Stimulated activated CD4-positive, alpha-beta T cell treated with anti-CD3 and anti-CD28 coated beads, Interleukin-1b, Interleukin-23, amount 100 ng/mL, for 48 hours (primary cell): Measurements from ENCODE around the gene DCST2.
"Not testable (repeated sequence)": the region's sequence is repeated elsewhere in the genome, so short reads cannot be mapped to it uniquely, and the experiment has no call there.

Source experiments
- DNase-seq: peaks from one replicate; pipeline ENCODE4 v3.0.0-alpha.2; 2020

DCST2 gene

DNA sequence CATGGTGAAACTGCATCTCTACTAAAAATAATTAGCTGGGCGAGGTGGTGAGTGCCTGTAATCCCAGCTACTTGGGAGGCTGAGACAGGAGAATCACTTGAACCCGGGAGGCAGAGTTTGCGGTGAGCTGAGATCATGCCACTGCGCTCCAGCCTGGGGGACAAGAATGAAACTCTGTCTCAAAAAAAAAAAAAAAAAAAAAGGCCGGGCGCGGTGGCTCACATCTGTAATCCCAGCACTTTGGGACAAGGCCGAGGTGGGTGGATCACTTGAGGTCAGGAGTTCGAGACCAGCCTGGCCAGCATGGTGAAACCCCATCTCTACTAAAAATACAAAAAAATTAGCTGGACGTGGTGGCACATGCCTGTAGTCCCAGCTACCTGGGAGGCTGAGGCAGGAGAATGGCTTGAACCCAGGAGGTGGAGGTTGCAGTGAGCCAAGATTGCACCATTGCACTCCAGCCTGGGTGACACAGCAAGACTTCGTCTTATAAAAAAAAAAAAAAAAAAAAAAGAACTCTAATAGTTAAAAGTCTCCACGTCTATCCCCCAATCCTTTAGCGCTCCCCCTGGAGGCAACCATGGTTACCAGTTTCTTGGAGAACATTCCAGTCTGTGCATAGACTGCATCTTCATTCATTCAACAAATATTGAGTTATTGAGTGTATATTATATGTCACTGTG, 38.1 kb downstream of the DCST2 start:
- DNase-seq, result not testable (repeated sequence)

DNA sequence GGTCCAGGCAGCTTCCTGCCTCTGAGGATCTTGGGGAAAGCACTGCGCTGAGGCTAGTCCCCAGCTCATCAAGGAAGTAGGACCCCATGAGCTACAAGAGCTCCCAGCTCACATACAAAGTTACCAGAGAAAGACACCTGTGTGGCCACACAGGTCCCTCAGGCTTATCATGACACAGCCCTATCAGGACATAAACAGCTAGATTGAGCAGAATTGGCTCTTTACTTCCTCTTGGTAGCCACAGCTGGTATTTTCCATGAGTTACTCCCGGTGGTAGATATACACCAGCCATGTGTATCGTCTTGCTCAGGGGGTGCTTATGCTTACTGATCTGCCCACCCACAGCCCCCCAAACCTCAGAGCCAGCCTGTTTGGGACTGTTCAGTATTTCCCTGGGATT, 39.0 kb downstream of the DCST2 start:
- DNase-seq, result no peak

DNA sequence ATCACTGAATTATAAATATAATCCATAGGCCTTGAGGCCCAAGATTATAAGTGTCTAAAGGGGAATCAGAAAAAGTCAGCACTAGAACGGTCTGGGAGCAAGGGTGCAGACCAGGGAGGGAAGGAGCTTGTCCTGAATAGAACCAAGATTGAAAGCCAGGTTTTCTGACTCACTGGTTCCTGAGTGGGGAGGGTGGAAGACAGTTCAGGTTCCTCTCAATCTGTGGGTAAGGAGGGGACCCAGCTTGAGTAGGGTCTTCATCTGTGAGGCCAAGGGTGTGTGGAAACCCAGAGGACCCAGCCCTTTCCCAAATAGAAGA, 39.4 kb downstream of the DCST2 start:
- no peak for DNase-seq

DNA sequence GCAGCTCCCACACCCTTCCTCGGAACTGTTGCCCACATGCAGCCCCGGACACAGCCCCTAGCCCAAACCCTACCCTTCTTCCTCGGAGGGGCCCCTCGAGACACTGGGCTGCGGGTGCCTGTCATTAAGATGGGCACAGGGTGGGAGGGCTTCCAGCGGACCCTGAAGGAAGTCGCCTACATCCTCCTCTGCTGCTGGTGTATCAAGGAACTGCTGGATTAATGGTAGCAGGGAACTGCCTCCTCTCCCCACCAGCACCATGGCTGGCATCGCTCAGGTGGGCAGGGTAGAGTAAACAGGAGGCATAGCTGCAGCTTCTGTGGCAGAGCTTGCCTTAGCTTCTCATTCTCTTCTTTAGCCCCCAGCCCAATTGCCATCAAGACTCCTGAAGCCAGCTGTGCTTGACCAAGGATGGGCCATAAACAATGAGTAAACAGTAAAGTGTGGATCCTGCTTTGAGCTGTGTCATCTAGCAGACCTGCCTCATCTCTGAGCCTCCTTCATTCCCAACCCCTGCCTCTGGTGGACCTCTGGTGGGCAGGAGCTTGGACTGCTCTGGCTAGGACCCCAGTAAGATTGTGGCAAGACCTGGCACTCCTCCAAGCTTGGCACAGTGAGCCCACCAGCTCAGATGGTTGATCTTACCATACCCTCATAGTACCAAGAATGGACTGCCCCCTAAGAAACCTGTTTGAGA, 39.9 kb downstream of the DCST2 start, which contains the start of gene LENEP:
Gene LENEP, plus strand, starts transcription at position 15 of the 697 bp plus-strand sequence. Its CDS starts 22 bp downstream, at position 37.
- DNase-seq, result no peak

DNA sequence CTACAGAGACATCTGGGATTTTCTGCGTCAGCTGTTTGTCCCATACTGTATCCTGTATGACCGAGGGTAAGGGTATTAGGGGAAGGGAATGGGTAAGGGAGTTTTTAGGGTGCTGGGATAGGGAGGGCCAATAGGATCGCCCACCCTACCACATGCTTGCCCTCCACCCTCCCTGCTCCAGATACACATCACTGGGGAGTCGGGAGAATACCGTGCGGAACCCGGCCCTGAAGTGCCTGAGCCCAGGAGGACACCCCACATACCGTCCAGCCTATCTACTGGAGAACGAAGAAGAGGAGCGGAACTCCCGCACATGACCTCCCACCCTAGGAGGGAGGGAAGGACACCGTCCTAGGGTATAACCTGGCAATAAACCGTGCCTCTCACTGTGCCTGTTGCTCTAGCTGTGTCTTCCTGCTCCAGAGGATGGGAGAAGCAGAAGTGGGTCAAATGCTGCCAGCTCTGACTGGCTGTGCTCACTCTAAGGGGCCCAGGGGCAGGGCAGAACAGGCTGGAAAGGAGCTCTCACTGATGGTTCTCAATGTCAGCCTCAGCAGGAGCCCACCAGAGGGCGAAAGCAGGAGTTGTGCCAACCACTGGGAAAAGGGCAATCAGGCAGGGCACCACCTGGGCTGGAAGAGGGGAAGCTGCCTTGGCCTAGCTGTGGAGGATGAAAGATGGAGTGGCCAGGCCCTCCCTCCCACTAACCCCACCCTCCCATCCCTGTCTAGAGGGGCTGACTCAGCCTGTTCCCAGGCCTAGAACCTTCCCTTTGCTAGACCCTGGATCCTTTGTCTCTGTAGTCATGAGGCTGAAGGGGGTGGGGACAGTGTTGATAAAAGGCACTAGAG, 40.6 kb downstream of the DCST2 start:
- no peak for DNase-seq

DNA sequence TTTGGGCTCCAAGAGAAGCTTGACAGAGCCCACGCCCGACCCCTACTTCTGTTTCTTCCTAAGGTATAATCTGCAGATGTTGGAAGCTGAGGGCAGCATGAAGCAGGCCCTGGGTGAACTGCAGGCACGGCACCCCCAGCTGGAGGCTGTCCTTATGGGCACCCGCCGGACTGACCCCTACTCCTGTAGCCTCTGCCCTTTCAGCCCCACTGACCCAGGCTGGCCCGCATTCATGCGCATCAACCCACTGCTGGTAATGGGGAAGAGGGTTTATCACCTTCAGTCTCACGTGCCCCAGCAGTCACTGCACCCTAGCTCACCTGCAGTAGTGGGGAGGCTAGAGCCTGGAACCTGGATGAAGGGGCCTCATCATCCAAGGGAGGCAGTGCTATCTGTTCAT, 43.3 kb downstream of the DCST2 start:
- DNase-seq, result no peak

DNA sequence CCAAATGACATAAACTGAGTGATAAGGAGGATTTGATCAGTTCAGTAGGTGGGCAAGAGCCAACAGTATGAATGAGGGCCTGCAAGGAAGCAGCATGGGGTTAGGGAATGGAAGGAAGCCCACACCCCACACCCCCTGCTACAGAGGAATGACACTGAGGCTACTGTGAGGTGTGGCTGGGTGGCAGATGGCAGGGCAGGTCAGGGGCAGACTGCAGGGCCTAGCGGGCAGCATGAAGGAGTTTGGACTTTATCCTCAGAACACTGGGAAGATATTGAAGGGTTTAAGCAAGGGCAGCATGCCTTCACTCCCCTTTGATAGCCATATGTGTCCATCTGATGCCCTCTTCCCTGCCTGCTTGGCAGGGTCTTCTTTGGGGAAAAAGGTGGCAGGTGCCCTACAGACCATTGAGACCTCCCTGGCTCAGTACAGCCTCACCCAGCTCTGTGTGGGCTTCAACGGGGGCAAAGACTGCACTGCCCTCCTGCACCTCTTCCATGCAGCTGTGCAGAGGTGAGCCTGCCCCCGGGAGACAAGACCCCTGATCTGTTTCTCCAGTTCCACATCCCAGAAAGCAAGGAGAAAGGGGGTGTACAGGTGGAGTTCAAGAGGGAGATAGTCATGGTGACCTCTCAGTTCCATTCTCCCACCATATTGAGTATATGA, 44.3 kb downstream of the DCST2 start:
- no peak for DNase-seq

DNA sequence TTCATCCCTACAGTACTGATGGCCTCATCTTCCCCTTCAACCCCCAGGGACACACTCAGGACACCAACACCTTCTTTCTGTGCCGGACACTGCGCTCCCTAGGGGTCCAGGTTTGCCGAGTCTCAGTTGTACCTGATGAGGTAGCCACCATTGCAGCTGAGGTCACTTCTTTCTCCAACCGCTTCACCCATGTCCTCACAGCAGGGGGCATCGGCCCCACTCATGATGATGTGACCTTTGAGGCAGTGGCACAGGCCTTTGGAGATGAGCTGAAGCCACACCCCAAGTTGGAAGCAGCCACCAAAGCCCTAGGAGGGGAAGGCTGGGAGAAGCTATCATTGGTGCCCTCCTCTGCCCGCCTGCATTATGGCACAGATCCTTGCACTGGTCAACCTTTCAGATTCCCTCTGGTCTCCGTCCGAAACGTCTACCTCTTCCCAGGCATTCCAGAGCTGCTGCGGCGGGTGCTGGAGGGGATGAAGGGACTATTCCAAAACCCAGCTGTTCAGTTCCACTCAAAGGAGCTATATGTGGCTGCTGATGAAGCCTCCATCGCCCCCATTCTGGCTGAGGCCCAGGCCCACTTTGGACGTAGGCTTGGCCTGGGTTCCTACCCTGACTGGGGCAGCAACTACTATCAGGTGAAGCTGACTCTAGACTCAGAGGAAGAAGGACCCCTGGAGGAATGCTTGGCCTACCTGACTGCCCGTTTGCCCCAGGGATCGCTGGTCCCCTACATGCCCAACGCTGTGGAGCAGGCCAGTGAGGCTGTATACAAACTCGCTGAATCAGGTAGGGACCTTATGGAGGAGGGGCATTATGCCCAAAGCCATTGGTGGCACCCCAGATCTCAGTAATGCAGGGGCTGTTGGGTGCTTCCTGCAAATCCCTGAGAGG, 45.3 kb downstream of the DCST2 start:
- DNase-seq, result no peak

DNA sequence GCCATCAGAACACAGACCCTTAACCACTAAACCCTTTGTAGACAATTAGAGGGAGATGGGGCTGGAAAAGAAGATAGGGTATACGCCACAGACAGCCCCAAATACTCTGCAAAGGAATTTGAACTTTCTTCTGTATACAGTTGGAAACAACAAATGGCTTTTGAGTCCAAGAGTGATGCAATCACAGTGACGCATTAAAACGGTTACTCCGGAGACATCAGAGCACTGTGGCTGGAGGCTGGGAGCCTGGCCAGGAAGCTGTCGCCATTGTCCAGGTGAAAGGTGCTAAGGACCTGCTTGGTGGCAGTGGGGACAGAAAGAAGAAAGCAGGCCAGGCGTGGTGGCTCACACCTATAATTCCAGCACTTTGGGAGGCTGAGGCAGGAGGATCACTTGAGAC, 46.3 kb downstream of the DCST2 start:
- no peak for DNase-seq

DNA sequence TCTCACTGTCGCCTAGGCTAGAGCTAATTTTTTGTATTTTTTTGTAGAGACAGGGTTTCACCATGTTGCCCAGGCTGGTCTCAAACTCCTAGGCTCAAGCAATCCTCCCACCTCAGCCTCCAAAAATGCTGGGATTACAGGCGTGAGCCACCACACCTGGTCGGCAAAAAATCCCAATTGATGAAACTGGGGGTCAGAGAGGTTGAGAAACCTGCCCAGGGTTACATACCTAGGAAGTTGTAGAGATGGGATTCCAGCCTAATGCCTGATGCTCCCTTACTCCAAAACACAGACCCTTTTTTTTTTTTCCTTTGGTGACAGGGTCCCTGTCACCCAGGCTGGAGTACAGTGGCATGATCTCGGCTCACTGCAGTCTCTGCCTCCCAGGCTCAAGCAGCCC, 46.8 kb downstream of the DCST2 start:
- DNase-seq, result not testable (repeated sequence)

DNA sequence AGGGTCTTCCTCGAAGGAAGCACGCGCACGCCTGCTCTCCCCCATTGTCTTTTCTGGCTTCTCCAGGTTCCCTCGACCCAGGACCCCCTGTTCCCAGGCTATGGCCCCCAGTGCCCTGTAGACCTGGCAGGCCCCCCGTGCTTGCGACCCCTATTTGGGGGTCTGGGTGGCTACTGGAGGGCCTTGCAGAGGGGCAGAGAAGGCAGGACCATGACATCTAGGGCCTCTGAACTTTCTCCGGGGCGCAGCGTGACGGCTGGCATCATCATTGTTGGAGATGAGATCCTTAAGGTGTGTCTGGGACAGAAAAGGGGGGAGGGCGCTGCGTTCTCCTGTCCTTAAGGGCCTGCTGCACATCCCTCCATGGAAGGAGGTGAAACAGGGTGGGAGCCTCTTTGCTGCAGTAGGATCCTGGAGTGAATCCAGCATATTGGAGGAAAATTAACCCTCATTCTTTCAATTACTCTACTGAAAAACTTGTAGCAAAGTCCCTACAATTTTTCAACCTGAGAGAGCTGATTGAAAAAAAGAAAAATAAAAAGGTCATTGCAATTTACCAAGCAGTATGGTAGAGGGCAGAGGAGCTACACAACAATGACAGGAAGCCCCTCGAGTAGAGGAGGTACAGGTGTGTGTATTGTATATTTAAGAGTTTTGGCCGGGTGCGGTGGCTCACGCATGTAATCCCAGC, 49.7 kb downstream of the DCST2 start:
- DNase-seq, result no peak

DNA sequence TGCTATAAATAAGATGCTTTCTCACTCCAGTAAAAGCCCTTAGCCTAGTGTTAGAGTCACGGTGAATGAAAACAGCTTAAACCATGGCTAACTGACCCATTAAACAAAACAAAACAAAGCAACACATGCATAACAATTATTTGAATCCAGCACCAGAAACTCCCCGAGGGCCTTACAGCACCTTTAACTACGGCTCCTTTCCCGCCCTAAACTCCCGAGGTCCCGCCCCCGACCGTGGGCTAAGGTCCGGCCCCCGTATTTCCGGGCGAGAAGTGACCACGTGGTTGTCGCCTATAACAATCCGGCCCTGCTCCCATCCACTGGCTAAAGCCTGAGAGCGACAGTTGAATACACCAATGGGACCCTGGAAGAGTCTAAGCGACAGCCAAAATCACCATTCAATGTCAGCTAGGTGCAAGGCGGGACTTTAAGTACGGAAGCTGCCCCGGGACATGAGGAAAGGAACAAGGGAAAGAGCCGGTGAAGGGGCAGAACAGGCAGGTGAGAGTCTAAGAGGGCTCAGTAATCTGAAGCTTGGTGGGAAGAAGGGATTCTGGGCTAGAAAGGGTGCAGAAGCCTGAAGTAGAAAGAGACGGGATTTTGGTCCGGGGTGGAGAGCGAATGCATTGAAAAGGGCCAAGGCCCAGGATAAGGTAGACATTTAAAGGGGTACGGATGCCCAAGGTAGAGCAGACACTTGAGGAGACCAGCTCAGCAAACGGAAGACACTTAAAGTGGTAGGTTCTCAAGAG, 50.5 kb downstream of the DCST2 start, which contains the start of gene FLAD1:
Gene FLAD1, plus strand, starts transcription at position 448 of the 752 bp plus-strand sequence. CDS start 351 bp downstream, outside the sequence.
- DNase-seq, result peak; percentile 97

DNA sequence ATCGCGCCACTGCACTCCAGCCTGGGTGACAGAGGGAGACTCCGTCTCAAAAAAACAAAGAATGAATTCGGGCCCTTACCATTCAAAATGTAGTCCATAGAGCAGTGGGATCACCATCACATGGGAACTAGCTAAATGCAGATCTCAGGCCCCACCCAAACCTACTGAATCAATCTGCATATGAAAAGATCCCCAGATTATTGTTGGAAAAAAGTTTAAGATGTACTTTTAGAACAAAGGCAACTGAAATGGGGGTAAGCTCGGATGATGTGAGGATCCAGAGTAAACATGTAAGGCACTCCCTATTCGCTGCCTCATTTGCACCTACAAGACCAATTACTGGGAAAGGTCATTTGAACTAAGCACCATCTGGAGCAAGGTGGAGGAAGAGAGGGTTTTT, 51.2 kb downstream of the DCST2 start:
- DNase-seq, result no peak

DNA sequence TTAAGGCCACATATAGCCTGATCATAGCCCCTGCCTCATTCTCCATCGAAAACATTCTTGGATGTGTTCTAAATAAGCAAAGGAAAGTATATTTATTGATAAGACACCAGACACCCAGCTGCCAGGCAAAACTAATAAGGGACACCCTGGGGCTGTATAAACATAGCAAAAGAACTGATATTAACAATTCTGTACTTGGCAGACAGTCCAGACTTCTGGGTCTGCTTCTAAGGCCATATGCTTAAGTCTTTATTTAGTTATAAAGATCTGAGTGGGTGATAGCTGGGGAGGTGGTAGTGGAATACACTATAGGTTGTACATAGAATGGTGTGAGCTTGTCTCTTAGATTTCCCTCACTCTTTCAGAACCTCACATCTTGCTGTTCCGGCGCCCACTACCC, 55.2 kb downstream of the DCST2 start:
- no peak for DNase-seq

DNA sequence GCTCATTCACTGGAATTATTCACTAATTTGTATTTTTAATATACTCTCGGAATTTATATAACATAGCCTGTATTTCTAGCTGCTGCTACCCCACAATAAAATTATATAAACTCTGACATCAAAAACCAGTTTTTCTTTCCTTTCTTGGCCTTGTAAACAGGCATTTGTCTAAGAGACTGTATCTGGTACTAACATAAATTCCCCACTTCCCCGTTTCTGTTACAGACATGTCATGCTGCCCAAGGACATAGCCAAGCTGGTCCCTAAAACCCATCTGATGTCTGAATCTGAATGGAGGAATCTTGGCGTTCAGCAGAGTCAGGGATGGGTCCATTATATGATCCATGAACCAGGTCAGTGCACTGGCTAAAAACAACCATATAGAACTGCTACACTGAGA, 55.8 kb downstream of the DCST2 start:
- not testable (repeated sequence) for DNase-seq

DNA sequence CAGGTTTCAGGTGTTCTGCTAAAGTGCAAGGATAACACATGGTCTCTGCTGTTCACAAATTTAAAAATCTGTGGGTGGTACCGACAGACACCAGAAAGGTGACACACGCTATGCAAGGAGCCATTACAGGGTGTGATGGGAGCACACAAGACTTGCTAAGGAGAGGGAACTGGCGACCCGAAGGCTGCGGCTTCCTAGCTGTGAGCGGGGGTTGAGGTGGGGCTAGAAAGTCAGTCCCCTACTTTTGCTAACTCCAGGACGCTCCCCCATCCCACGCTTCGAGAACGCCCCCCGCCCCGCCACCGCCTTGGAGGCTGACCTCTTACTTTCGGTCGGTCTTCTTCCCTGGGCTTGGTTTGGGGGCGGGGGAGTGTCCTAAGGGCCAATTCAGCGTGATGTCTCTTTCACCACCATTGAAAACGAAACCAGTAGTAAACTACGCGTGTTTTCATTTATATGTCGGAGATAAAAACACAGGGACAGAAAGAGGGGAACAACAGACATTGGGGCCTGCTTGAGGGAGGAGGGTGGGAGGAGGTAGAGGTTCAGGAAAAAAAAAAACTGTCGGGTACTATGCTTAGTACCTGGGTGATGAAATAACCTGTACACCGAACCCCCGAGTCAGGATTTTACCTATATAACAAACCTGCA, 58.0 kb downstream of the DCST2 start:
- DNase-seq, result peak; percentile 61

DNA sequence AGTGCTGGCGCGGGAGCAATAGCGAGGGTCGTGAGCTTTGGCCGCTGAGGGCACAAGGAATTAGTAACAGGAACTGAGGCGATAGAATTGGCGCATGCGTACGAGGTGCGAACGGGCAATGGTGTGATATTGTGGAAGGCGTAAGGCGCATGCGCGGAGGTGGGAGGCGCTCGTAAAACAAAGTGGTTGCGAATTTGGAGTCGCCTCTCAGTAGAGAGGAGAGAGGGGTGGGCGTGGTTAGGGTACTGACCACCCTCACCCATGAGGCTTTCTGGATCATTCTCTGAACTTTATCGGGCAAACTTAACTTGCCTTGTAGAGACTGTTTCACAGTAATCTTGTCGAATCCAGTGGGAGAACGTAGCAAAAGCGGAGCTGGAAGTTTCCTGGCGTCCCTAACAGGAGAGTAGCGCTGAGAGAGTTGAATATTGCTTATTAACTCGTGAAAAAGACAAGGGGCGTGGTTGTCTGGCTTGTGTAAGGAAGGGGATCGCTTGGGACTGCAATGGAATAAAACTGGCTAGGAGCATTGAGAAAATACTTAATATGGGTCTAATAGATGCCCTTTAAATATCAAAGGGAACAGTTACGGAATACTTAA, 58.7 kb downstream of the DCST2 start:
- DNase-seq, result peak; percentile 96

DNA sequence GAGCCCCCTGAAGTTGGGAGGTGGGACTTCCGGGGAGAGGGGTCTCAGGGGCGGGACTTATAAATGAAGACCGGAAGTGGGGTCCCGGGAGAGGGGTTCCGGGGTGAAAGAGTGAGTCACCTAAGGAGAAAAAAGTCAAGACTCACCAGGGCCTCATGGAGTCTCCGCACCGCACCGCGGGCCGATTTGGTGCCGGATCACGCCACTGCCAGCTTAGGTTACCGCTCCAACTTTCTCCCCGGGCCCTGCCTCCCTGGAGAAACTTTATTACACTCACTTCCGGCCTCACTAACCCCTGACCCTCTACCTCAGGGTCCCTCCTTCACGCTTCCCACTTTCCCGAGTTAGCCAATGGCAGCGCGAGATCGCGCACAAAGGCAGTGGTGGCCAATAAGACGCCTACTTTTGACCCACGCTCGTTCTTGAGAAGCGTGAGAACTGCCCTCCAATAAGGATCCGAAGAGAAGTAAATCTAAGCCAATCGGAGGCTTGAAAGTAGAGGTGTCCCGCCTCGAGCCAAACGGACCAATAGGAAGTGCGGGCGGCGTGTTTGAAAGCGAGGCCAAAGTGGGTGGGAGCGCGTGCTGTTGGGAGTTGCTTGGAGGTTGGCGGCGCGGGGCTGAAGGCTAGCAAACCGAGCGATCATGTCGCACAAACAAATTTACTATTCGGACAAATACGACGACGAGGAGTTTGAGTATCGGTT, 59.3 kb downstream of the DCST2 start, which contains the start of gene CKS1B:
Gene CKS1B, plus strand, starts transcription at position 580 of the 706 bp plus-strand sequence. Its CDS starts 65 bp downstream, at position 645.
- DNase-seq, result peak; percentile 97
